Ramos (cell line): ENCODE results near the gene SUSD3.
"Not testable (repeated sequence)": the region's sequence is repeated elsewhere in the genome, so short reads cannot be mapped to it uniquely, and the experiment has no call there.

Experiments
- in situ Hi-C: fragments of 300-500 bp; cut with MboI; formaldehyde crosslinking; loops from one replicate; pipeline ENCODE4 v1.14.3; 2022; ENCODE audit warnings: low sequenced_read_pairs; ENCODE audit not compliant: unreplicated experiment

The SUSD3 gene

GRCh38 chr9:93107151-93107824, 48.8 kb downstream of the SUSD3 start:
- in situ Hi-C loops, result no loop called here

- in situ Hi-C loops, result no loop called here
Measured at GRCh38 chr9:93107825-93108161, 49.3 kb downstream of the SUSD3 start.

GRCh38 chr9:93108291-93109041, 50.0 kb downstream of the SUSD3 start:
- in situ Hi-C loops, result no loop called here

- in situ Hi-C loops, result no loop called here
Measured at GRCh38 chr9:93110311-93110855, 51.9 kb downstream of the SUSD3 start.

DNA sequence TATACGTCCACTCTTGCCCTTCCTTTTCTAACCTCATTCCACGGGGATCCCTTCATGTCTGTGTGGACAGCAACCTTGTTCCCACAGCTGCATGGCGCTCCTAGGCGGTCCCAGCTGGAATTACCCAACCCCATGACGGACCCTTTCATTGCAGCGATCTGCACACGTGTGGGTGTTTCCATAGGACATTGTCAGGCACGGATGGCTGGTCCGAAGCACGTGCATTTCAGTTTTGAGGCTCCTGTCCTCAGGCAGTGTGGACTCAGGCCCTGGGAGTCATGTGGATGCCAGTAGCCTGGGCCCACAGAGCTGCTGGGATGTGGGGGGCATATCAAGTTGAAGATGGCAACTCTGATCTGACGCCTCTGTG, 52.5 kb downstream of the SUSD3 start:
- in situ Hi-C loops, result no loop called here

DNA sequence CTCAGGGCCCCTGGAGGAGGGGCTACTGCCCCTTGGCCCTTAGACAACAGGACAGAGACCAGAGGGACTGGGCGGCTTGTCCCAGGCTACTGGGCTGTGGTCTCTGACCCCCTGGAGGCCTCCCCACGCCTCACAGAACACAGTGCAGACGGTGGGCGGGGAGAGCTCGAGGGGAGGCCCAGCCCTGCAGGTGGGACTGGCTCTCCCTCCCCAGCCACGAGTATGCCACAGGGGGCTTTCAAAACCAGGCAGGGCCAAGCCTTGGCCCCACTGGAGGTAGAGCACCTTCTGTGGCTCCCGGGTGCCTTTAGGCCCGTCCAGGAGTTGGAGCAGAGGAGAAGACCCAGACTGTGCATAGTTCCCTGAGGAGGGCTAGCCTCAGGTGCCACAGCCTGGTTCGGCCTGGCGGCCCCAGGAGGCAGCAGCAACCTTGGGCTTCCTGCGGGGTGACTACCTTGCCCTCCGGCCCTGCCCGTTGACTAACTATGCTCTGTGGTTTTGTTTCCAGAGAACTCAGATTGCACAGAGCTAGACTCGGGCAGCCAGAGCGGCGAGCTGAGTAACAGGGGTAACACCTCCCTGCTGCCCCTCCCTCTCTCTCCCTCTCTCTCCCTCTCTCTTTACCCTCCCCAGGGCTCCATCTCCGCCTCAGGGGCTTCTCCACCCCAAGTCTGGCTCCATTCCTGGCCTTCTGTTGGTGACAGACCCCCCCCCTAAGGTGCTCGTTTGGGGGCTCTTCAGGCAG, 53.0 kb downstream of the SUSD3 start:
- in situ Hi-C loops, result no loop called here

DNA sequence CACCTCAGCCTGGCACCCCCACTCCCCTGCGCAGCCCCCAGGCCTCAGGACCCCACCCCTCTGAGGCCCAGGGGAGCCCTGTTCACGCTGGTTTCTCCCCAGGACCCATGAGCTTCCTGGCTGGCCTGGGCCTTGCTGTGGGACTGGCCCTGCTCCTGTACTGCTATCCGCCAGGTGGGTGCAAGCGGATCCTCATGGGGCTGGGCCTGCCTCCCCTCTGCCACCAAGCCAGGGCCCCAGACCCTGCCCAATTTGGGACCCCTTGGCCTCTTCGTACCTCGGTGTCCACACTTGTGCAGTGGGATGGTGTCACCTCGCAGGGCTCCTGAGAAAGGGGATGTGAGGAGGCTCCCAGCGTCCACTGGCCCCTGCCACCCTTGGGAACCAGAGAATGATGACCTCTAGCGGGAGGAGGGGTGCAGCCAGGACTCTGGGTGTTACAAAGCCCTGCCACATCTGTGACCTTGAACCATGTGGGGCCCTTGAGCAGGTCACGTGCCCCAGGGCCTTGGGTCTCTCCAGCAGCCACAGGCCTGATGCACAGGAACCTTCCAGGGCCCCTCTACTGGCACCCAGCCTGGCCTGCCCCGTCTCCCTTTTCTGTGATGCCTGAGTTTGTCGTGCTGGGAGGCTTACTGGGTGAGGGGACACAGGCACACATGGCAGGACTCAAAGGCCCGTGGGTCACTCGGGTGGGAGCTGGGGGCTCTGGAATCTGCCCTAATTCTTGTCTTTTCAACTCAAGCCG, 53.8 kb downstream of the SUSD3 start:
- in situ Hi-C loops, result no loop called here

GRCh38 chr9:93112864-93113389, 54.4 kb downstream of the SUSD3 start:
- in situ Hi-C loops, result no loop called here

DNA sequence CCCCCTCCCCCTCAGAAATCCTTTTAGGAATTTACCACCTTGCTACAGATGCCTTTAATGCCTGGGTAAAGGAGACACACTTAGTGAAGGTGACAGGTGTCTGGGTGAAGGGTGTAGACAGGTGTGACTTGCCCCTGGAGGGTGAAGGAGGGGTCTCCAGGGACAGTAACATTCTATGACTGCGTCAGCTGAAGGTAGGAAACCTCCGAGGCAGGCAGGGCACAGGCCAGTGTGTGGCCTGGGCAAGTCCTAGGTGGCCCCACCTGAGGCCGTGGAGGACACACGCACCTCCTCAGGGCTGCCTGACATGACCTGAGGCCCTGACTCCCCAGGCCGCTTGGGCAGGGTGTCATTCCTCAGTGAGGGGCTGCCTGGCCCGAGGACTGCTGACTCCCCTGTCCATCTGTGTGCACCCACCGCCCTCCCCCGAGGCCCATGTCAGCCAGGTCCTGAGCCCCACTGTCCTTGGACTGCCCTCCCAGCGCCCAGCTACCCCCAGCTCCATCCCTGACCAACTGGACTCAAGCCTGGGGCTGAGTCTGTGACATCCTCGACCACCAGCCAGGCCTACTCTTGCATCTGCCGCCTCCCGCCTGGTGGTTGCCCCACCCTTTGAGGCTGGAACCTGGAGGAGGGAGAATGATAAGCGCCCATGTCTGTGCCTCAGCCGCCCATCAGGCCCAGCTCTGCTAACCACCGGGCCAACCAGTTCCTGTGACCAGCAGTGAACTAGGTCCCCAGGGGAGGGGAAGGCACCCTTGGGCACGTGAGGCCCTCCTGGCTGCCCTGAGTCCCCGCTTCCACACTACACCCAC, 55.9 kb downstream of the SUSD3 start:
- in situ Hi-C loops, result no loop called here

DNA sequence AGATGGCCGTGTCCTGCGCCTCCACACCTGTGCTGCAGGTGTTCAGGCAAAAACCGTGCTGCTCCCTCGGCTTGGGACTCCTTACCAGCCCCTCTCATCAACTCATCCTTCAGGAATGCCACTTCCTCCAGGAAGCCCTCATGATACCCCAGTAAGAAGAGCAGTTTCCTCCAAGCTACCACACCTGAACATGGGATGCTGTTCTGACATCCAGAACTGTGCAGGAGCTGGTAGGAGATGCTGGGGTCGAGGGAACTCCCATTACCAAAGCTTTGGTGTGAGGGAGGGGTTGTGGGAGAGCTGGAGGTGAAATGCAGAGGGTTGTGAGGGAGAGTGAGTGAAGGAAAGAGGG, 56.5 kb downstream of the SUSD3 start:
- in situ Hi-C loops, result no loop called here

DNA sequence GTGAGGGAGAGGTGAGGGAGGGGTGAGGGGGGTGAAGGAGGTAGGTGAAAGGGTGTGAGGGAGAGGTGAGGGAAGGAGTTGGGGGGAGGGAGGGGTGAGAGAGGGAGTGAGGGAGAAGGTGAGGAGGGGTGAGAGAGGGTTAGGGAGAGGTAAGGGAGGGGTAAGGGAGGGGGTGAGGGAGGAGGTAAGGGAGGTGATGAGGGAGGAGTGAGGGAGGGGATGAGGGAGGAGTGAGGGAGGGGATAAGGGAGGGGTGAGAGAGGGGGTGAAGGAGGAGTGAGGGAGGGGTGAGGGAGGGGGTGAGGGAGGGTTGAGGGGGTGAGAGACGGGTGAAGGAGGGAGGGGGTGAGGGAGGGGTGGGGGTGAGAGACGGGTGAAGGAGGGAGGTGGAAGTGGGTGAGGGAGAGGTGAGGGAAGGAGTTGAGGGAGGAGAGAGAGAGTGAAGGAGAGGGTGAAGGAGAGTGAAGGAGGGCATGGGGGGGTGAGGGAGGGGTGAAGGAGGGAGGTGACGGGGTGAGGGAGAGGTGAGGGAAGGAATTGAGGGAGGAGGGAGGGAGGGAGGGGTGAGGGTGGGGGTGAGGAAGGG, 57.1 kb downstream of the SUSD3 start:
- in situ Hi-C loops, result no loop called here

DNA sequence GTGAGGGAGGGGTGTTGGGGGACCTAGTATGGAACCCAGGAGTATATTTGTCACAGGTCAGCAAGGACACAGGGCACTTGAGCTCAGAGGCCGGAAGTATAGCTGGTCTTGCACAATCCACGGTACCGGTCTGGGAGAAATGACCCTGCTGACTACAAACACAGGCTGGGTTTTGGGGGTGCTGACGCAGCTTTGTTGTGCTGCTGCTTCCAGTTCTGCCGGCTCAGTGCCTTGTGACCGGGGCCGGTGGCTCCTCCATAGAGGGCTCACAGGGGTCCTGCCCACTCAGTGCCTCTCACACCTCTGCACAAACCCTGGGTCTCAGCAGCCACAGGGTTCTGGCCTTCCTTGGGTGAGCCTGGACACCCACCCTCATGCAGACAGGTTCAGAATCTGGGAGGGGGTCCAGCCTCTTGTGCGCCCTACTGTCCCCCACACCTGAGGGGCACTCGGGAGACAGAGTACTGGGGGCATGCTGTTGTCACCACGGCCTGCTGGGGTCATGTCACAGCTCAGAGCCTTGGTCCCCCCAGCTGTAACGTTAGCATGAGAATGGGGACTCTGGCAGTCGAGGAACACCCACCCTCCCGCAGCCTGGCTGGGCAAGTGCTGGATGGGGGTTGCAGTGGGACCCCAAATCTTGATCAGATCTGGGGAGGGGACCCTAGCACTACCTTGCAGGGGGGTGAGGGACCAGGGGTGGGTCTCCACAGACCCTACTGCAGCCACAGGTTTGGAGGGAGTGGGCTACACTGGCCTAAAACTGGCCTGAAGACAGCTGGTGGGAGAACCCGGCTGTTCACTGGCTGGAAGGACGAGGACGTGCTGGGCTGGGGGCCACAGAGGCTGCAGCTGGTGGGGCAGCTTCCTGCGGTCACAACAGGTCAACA, 57.8 kb downstream of the SUSD3 start:
- in situ Hi-C loops, result no loop called here

GRCh38 chr9:93117521-93117920, 59.0 kb downstream of the SUSD3 start:
- in situ Hi-C loops, result not testable (repeated sequence)

GRCh38 chr9:93117924-93118862, 59.7 kb downstream of the SUSD3 start:
- in situ Hi-C loops, result no loop called here

DNA sequence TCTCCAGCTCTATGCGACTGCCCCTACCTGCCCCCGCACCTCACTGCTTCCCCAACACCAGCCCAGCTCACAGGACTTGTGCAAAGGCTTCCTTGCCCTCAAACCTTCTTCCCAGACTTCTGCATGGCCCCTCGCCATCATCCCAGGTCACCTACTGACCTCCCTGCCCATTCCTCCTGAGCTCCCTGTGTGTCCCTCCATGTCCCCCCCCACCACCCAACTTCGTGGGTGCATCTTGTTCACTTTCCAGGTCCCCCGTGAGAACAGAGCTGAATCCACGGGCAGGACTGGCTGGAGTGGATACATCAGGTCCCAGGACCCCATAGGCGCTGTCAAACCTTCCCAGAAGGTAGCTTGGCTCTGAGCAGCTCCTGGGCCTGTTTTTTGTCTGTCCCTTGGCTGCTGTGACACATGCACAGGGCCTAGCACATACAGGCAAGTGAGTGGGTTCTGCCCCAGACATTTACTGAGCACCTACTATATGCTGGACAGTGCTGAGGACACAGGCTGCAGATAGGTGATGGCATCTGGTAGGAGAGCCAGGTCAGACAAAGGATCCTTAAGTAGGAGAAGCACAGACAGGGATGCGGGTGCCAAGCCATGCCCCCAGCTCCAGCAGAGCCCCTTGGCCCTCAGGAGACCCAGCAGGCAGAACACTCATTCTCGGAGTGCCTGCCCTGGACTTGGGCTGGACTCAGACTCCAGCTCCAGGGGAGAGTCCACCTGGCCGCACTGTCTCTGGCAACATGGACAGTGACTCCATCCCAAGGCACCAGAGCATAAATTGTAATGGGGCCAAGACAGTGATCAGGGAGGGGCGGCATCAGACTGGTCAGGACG, 60.6 kb downstream of the SUSD3 start:
- in situ Hi-C loops, result no loop called here

DNA sequence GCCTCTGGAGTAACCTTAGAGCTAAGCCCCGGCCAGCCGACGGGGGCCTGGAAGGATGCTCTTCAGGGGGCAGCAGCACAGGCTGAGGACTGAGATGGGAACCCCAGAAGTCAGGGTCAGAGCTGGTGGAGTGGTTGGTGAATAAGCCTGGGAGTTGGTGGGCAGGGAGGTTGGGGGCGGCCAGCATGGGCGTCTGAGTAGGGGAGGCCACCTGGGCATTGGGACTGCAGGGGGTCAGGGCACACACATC, 61.1 kb downstream of the SUSD3 start:
- in situ Hi-C loops, result no loop called here
